Measurements from ENCODE around the gene PDE4D.

GRCh38 chr5:59054963-59055528 is 838.5 kb downstream of the PDE4D start:
- TF ChIP-seq CTCF (IDR thresholded peaks at IDR 0.05): no peak
- no peak for TF ChIP-seq EZH2 (IDR thresholded peaks at IDR 0.05; ENCODE audit: borderline replicate concordance, insufficient read depth, low read depth, low read length, poor library complexity, severe bottlenecking)
